Lower lobe of right lung (tissue), 2 donors: ENCODE measurements around the gene TENM4. TPM values are rescaled to one million over a fixed set of nuclear protein-coding genes. Genes with fewer than 3 reads are reported as not detected.

ENCODE experiments used
- ATAC-seq, 2 donors: fragments of 200-7000 bp; cut with Tn5 transposase; one replicate each; pipeline ENCODE4 v1.9.1; 2020 to 2022; ENCODE audit warnings: mild to moderate bottlenecking in 2 of 2, moderate library complexity in 2 of 2
- DNase-seq: peaks from one replicate; pipeline ENCODE4 v3.0.0-alpha.2; 2020
- H3K27ac ChIP-seq: fragments of 200-600 bp; one replicate; pipeline ENCODE4 v1.8.0; 2022
- H3K27me3 ChIP-seq: fragments of 200-600 bp; one replicate; pipeline ENCODE4 v1.8.0; 2022; ENCODE audit warnings: low read depth
- H3K36me3 ChIP-seq: fragments of 200-600 bp; one replicate; pipeline ENCODE4 v1.8.0; 2022; ENCODE audit warnings: mild to moderate bottlenecking
- H3K4me1 ChIP-seq: fragments of 200-600 bp; one replicate; pipeline ENCODE4 v1.8.0; 2022
- H3K4me3 ChIP-seq: fragments of 200-600 bp; one replicate; pipeline ENCODE4 v1.8.0; 2022; ENCODE audit warnings: mild to moderate bottlenecking
- H3K9me3 ChIP-seq: fragments of 200-600 bp; one replicate; pipeline ENCODE4 v1.8.0; 2022
- CTCF ChIP-seq: fragments of 200-600 bp; IDR thresholded peaks from one replicate; pipeline ENCODE4 v1.8.0; 2022; ENCODE audit warnings: antibody characterized with exemption, mild to moderate bottlenecking
- intact Hi-C: fragments of 100-400 bp; cut with DNase I; formaldehyde crosslinking; loops from one replicate; pipeline ENCODE4 v1.11.0; 2022
- total RNA-seq: library from RNA; stranded (reverse); fragmentation: NEBNext Ultra II Directional; extraction: Animal tissue kit (Norgen Biotek cat#: 25700); gene quantifications from one replicate; pipeline ENCODE4 v1.2.1, GENCODE V29; 2021
- donor health status: DM: no; HTN: yes; CAD: no; lungs with severe emphysema.

Gene TENM4
- total RNA-seq, 1 donor from 2014 or later, result 1.1 TPM

- no peaks in the 10 kb centered on the region for H3K9me3 ChIP-seq
- intact Hi-C loops, result no loop called here
- ATAC-seq (no peak), DNase-seq (no peak)
- H3K27me3 ChIP-seq, result peaks cover 7% of the 10 kb centered on the region
- no peak overlapping the region for H3K4me3 ChIP-seq
- no peaks in the 10 kb centered on the region for H3K36me3 ChIP-seq
- no peak for TF ChIP-seq CTCF
- no peak overlapping the region for H3K27ac ChIP-seq
- no peaks in the 10 kb centered on the region for H3K4me1 ChIP-seq
Observed at GRCh38 chr11:79461666-79462645, 21.1 kb upstream of the TENM4 start.

- Histone ChIP-seq H3K27ac (no peak overlapping the region), H3K27me3 (peaks cover 7% of the 10 kb centered on the region), H3K4me1 (no peaks in the 10 kb centered on the region), H3K4me3 (no peak overlapping the region), H3K36me3 (no peaks in the 10 kb centered on the region), H3K9me3 (no peaks in the 10 kb centered on the region)
- intact Hi-C loops, result no loop called here
- peak; percentile 80 to 81 for ATAC-seq
- TF ChIP-seq CTCF, result peak; percentile 49
- no peak for DNase-seq
Observed at GRCh38 chr11:79461144-79461543, 20.3 kb upstream of the TENM4 start.

- intact Hi-C loops, result no loop called here
- DNase-seq, result no peak
- ATAC-seq, result peak in 1 of 2 donors; percentile 29
Observed at GRCh38 chr11:79458709-79459108, 17.9 kb upstream of the TENM4 start.

GRCh38 chr11:79456501-79456900 is 15.7 kb upstream of the TENM4 start:
- intact Hi-C loops, result no loop called here
- no peaks in the 10 kb centered on the region for H3K4me1 ChIP-seq
- H3K27ac ChIP-seq, result no peak overlapping the region
- H3K9me3 ChIP-seq, result no peaks in the 10 kb centered on the region
- no peak for ATAC-seq
- H3K27me3 ChIP-seq, result no peaks in the 10 kb centered on the region
- no peak for TF ChIP-seq CTCF
- no peaks in the 10 kb centered on the region for H3K36me3 ChIP-seq
- H3K4me3 ChIP-seq, result no peak overlapping the region
- no peak for DNase-seq

More at GRCh38 chr11:79458709-79459108, 17.9 kb upstream of the TENM4 start:
- H3K4me1 ChIP-seq, result no peaks in the 10 kb centered on the region
- H3K27ac ChIP-seq, result no peak overlapping the region
- H3K27me3 ChIP-seq, result peaks cover 5% of the 10 kb centered on the region
- no peaks in the 10 kb centered on the region for H3K36me3 ChIP-seq
- no peak for TF ChIP-seq CTCF
- H3K4me3 ChIP-seq, result no peak overlapping the region
- H3K9me3 ChIP-seq, result no peaks in the 10 kb centered on the region

- ATAC-seq, result no peak
- TF ChIP-seq CTCF, result no peak
- no peaks in the 10 kb centered on the region for H3K9me3 ChIP-seq
- no peaks in the 10 kb centered on the region for H3K36me3 ChIP-seq
- no peak overlapping the region for H3K4me3 ChIP-seq
- H3K4me1 ChIP-seq, result no peaks in the 10 kb centered on the region
- no peak for DNase-seq
- no peak overlapping the region for H3K27ac ChIP-seq
- intact Hi-C loops, result no loop called here
- no peaks in the 10 kb centered on the region for H3K27me3 ChIP-seq
Observed at GRCh38 chr11:79453617-79454016, 12.8 kb upstream of the TENM4 start.
